Activated T-cell treated with anti-CD3 and anti-CD28 coated beads, Interleukin-2, amount 50 U/mL, for 1 hour (primary cell): ENCODE measurements around the gene PATE1.

Experiments
- DNase-seq: peaks from one replicate; pipeline ENCODE4 v3.0.0-alpha.2; 2020

PATE1 gene

GRCh38 chr11:125797641-125798040 lies 51.6 kb downstream of the PATE1 start:
- no peak for DNase-seq
